IMR-90 (cell line): ENCODE measurements around the gene STRA8. TPM values are rescaled to one million over a fixed set of nuclear protein-coding genes. Genes with fewer than 3 reads are reported as not detected.

ENCODE experiments used
- ATAC-seq: fragments of 200-7000 bp; cut with Tn5 transposase; 2 replicates; pipeline ENCODE4 v1.9.1; 2020; ENCODE audit warnings: low read depth, mild to moderate bottlenecking, moderate library complexity
- BruUV-seq: library from RNA; stranded (reverse); fragments of 400-500 nt; replicated peaks from 2 replicates; lab custom pipeline; 2021; lab: Mats Ljungman, UMichigan
- CTCF ChIA-PET: fragments of 300-600 bp; formaldehyde crosslinking; extraction: SDS; loops from one replicate; lab custom pipeline; 2021; ENCODE audit warnings: antibody characterized with exemption; lab: Yijun Ruan, JAX
- POLR2A ChIA-PET: fragments of 300-600 bp; sonication (Branson Sonifier 250); formaldehyde crosslinking; loops from one replicate; lab custom pipeline; 2022; ENCODE audit warnings: antibody characterized with exemption; ENCODE audit not compliant: unreplicated experiment; lab: Charles Lee
- DNase-seq: peaks from one replicate; pipeline ENCODE4 v3.0.0; 2013
- H2AFZ ChIP-seq: replicated peaks from 2 replicates; pipeline ENCODE3; 2013; ENCODE audit warnings: low read length, mild to moderate bottlenecking; ENCODE audit not compliant: poor library complexity
- H2AK5ac ChIP-seq: 2 replicates; pipeline ENCODE4 v1.6.1; 2013; ENCODE audit warnings: low read depth, low read length, inconsistent platforms
- H2AK9ac ChIP-seq: replicated peaks from 2 replicates; pipeline ENCODE3; 2013; ENCODE audit warnings: mild to moderate bottlenecking, low read depth, low read length, moderate library complexity; ENCODE audit not compliant: poor library complexity
- H2BK120ac ChIP-seq: 2 replicates; pipeline ENCODE4 v1.6.1; 2013; ENCODE audit warnings: low read depth, low read length, inconsistent platforms
- H2BK15ac ChIP-seq: 3 replicates; pipeline ENCODE4 v1.6.1; 2013; ENCODE audit warnings: low read depth, low read length, inconsistent platforms
- H2BK20ac ChIP-seq: 2 replicates; pipeline ENCODE4 v1.6.1; 2013; ENCODE audit warnings: low read depth, mild to moderate bottlenecking, inconsistent platforms, low read length, moderate library complexity
- H2BK5ac ChIP-seq: 2 replicates; pipeline ENCODE4 v1.6.1; 2013; ENCODE audit warnings: mild to moderate bottlenecking, low read depth, low read length, inconsistent platforms; ENCODE audit not compliant: poor library complexity, severe bottlenecking
- H3K14ac ChIP-seq: replicated peaks from 2 replicates; pipeline ENCODE4 v1.6.1; 2013; ENCODE audit warnings: low read depth, low read length, inconsistent platforms
- H3K18ac ChIP-seq: 2 replicates; pipeline ENCODE4 v1.6.1; 2013; ENCODE audit warnings: low read depth, low read length, control low read depth
- H3K23ac ChIP-seq: 2 replicates; pipeline ENCODE4 v1.6.1; 2013; ENCODE audit warnings: low read depth, low read length, inconsistent platforms
- H3K27ac ChIP-seq: 2 replicates; pipeline ENCODE4 v1.5.1; 2013; ENCODE audit warnings: mild to moderate bottlenecking, control low read depth, low read length; ENCODE audit not compliant: insufficient read depth
- H3K27me3 ChIP-seq: 2 replicates; pipeline ENCODE4 v1.6.1; 2013; ENCODE audit warnings: low read length; ENCODE audit not compliant: control insufficient read depth, insufficient read depth
- H3K36me3 ChIP-seq: 2 replicates; pipeline ENCODE4 v1.6.1; 2013; ENCODE audit warnings: low read length, mixed read lengths; ENCODE audit not compliant: control insufficient read depth, insufficient read depth
- H3K4ac ChIP-seq: 2 replicates; pipeline ENCODE4 v1.6.1; 2013; ENCODE audit warnings: low read depth, low read length, inconsistent platforms
- H3K4me1 ChIP-seq: 2 replicates; pipeline ENCODE4 v1.6.1; 2013; ENCODE audit warnings: low read length, mixed read lengths; ENCODE audit not compliant: control insufficient read depth, insufficient read depth
- H3K4me2 ChIP-seq: 2 replicates; pipeline ENCODE4 v1.6.1; 2013; ENCODE audit warnings: low read depth, mild to moderate bottlenecking, control low read depth, low read length, moderate library complexity
- H3K4me3 ChIP-seq: 2 replicates; pipeline ENCODE4 v1.5.1; 2013; ENCODE audit warnings: low read depth, mild to moderate bottlenecking, control low read depth, low read length, moderate library complexity; ENCODE audit not compliant: insufficient read depth
- H3K56ac ChIP-seq: 2 replicates; pipeline ENCODE4 v1.6.1; 2013; ENCODE audit warnings: low read length, inconsistent platforms; ENCODE audit not compliant: insufficient read depth; ENCODE audit errors: extremely low read depth
- H3K79me1 ChIP-seq, 2 experiments: 2 replicates each; pipeline ENCODE4 v1.6.1; 2013; ENCODE audit warnings: low read length in 2 of 2, inconsistent platforms in 1 of 2, low read depth in 1 of 2
- H3K9ac ChIP-seq: 2 replicates; pipeline ENCODE4 v1.6.1; 2013; ENCODE audit warnings: low read depth, low read length, control low read depth
- H3K9me1 ChIP-seq: 2 replicates; pipeline ENCODE4 v1.6.1; 2013; ENCODE audit warnings: low read length, inconsistent platforms; ENCODE audit not compliant: insufficient read depth
- H3K9me3 ChIP-seq: 2 replicates; pipeline ENCODE4 v1.6.1; 2013; ENCODE audit warnings: low read length; ENCODE audit not compliant: control insufficient read depth, insufficient read depth
- H4K20me1 ChIP-seq: 2 replicates; pipeline ENCODE4 v1.6.1; 2013; ENCODE audit warnings: low read length, inconsistent platforms; ENCODE audit not compliant: insufficient read depth
- H4K5ac ChIP-seq: 2 replicates; pipeline ENCODE4 v1.6.1; 2013; ENCODE audit warnings: mild to moderate bottlenecking, low read depth, low read length, control low read depth
- H4K8ac ChIP-seq, 2 experiments: 2 replicates each; pipeline ENCODE4 v1.6.1; 2013; ENCODE audit warnings: low read depth in 2 of 2, low read length in 2 of 2, control low read depth in 1 of 2, inconsistent platforms in 1 of 2
- H4K91ac ChIP-seq: 2 replicates; pipeline ENCODE4 v1.6.1; 2013; ENCODE audit warnings: low read depth, low read length, inconsistent platforms; ENCODE audit not compliant: insufficient read depth
- BHLHE40 ChIP-seq: fragments of 150-350 bp; IDR thresholded peaks from 2 replicates; pipeline ENCODE4 v1.6.1; 2016; ENCODE audit warnings: mild to moderate bottlenecking, low read depth, low read length
- CEBPB ChIP-seq: IDR thresholded peaks from 2 replicates; pipeline ENCODE4 v1.6.1; 2012; ENCODE audit warnings: low read depth, low read length, improper control_type of control experiment
- CHD1 ChIP-seq: IDR thresholded peaks from 2 replicates; pipeline ENCODE4 v1.6.1; 2012; ENCODE audit warnings: low read depth, low read length, improper control_type of control experiment
- FOS ChIP-seq: fragments of 150-350 bp; IDR thresholded peaks from 2 replicates; pipeline ENCODE4 v1.6.1; 2016; ENCODE audit warnings: low read depth, low read length
- MAFK ChIP-seq: IDR thresholded peaks from 2 replicates; pipeline ENCODE4 v1.6.1; 2012; ENCODE audit warnings: low read depth, low read length, improper control_type of control experiment
- MAZ ChIP-seq: IDR thresholded peaks from 2 replicates; pipeline ENCODE4 v1.6.1; 2012; ENCODE audit warnings: low read depth, mild to moderate bottlenecking, low read length, improper control_type of control experiment, moderate library complexity, borderline replicate concordance
- MXI1 ChIP-seq: IDR thresholded peaks from 2 replicates; pipeline ENCODE4 v1.6.1; 2012; ENCODE audit warnings: low read depth, mild to moderate bottlenecking, low read length, moderate library complexity, borderline replicate concordance
- NFE2L2 ChIP-seq: fragments of 150-350 bp; IDR thresholded peaks from 2 replicates; pipeline ENCODE4 v1.6.1; 2016; ENCODE audit warnings: low read depth, mild to moderate bottlenecking, low read length
- POLR2A ChIP-seq: IDR thresholded peaks from 2 replicates; pipeline ENCODE4 v1.6.1; 2012; ENCODE audit warnings: mild to moderate bottlenecking, low read depth, low read length
- RAD21 ChIP-seq: IDR thresholded peaks from 2 replicates; pipeline ENCODE4 v1.6.1; 2012; ENCODE audit warnings: low read length, improper control_type of control experiment
- RCOR1 ChIP-seq: IDR thresholded peaks from 2 replicates; pipeline ENCODE4 v1.6.1; 2012; ENCODE audit warnings: mild to moderate bottlenecking, low read length, improper control_type of control experiment; ENCODE audit not compliant: insufficient replicate concordance
- RFX5 ChIP-seq: IDR thresholded peaks from 2 replicates; pipeline ENCODE4 v1.8.0; 2012; ENCODE audit warnings: low read depth, mild to moderate bottlenecking, low read length, moderate library complexity
- SMC3 ChIP-seq: fragments of 150-350 bp; IDR thresholded peaks from 2 replicates; pipeline ENCODE4 v1.6.1; 2016; ENCODE audit warnings: low read depth, mild to moderate bottlenecking, antibody characterized with exemption, low read length, moderate library complexity
- WGBS, 2 experiments: methylation state at CpG; one replicate each; pipeline versions ENCODE4 v1.1.5 to v1.1.7; 2013; ENCODE audit warnings: missing lambda C conversion rate in 2 of 2; ENCODE audit not compliant: insufficient read length in 1 of 2; ENCODE audit errors: extremely low coverage in 2 of 2; 5-methylcytosine and 5-hydroxymethylcytosine counted together
- dilution Hi-C: fragments of 300-500 bp; cut with HindIII; formaldehyde crosslinking; loops from one replicate; pipeline ENCODE4 v1.14.3; 2018; ENCODE audit warnings: low sequenced_read_pairs; ENCODE audit not compliant: unreplicated experiment
- in situ Hi-C: fragments of 300-500 bp; cut with MboI; formaldehyde crosslinking; loops from 3 replicates; pipeline ENCODE4 v1.14.3; 2019; ENCODE audit warnings: low sequenced_read_pairs, inconsistent platforms, mixed read lengths
- intact Hi-C: fragments of 100-400 bp; cut with micrococcal nuclease; formaldehyde crosslinking; loops from 2 replicates; pipeline ENCODE4 v1.10.0; 2022
- polyA plus RNA-seq, 3 experiments: library from polyadenylated mRNA; depleted of rRNA; stranded (reverse); fragments of >200 nt; gene quantifications; 2 replicates each; pipeline ENCODE4 v1.2.3, GENCODE V29; 2012; ENCODE audit warnings: low replicate concordance in 1 of 3
- total RNA-seq: library from RNA; depleted of rRNA; stranded (reverse); fragments of >200 nt; gene quantifications from 2 replicates; pipeline ENCODE4 v1.2.3, GENCODE V29; 2012
- TF ChIP-seq, protein P1 (sequence below): conservative IDR thresholded peaks from 2 replicates; pipeline ENCODE4 v1.5.1; 2012; ENCODE audit warnings: mild to moderate bottlenecking, low read depth, low read length, improper control_type of control experiment
- TF ChIP-seq, protein P2 (sequence below): fragments of 150-350 bp; IDR thresholded peaks from 2 replicates; pipeline ENCODE4 v1.6.1; 2016; ENCODE audit warnings: low read depth, mild to moderate bottlenecking, low read length, moderate library complexity, borderline replicate concordance
- TF ChIP-seq, protein P3 (sequence below): fragments of 150-350 bp; IDR thresholded peaks from 2 replicates; pipeline ENCODE4 v1.6.1; 2017; ENCODE audit warnings: mild to moderate bottlenecking, antibody characterized with exemption, low read length, low read depth

STRA8 gene
- total and polyA plus RNA-seq, 2 of the 4 experiments (the other 2 are of a cell fraction), result not detected

DNA sequence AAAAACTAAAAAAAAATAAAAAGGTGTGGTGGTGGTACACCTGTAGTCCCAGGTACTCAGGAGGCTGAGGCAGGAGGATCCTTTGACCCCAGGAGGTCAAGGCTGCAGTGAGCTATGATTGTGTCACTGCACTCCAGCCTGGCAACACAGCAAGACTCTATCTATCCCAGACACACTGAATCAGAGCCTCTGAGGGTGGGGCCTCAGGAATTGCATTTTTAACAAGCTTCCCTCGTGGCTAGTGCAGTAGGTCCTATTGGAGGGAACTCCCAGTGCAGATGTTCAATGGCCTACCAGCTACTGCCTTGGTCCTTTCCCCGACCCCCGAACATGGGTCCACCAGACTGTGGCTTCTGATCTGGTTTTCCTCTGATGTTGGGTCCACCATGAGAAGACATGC is 14.9 kb downstream of the STRA8 start:
- no peak overlapping the region for H3K23ac ChIP-seq
- no peaks in the 10 kb centered on the region for H4K20me1 ChIP-seq
- H3K9me3 ChIP-seq, result no peaks in the 10 kb centered on the region
- H3K4me1 ChIP-seq, result no peaks in the 10 kb centered on the region
- dilution Hi-C loops (no loop called here), intact Hi-C loops (no loop called here), in situ Hi-C loops (no loop called here)
- DNase-seq (no peak), ATAC-seq (no peak)
- no peak for TF ChIP-seq POLR2A
- TF ChIP-seq RCOR1, result no peak
- TF ChIP-seq MXI1, result no peak
- TF ChIP-seq, protein P1, sequence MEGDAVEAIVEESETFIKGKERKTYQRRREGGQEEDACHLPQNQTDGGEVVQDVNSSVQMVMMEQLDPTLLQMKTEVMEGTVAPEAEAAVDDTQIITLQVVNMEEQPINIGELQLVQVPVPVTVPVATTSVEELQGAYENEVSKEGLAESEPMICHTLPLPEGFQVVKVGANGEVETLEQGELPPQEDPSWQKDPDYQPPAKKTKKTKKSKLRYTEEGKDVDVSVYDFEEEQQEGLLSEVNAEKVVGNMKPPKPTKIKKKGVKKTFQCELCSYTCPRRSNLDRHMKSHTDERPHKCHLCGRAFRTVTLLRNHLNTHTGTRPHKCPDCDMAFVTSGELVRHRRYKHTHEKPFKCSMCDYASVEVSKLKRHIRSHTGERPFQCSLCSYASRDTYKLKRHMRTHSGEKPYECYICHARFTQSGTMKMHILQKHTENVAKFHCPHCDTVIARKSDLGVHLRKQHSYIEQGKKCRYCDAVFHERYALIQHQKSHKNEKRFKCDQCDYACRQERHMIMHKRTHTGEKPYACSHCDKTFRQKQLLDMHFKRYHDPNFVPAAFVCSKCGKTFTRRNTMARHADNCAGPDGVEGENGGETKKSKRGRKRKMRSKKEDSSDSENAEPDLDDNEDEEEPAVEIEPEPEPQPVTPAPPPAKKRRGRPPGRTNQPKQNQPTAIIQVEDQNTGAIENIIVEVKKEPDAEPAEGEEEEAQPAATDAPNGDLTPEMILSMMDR, result no peak
- TF ChIP-seq, protein P2, sequence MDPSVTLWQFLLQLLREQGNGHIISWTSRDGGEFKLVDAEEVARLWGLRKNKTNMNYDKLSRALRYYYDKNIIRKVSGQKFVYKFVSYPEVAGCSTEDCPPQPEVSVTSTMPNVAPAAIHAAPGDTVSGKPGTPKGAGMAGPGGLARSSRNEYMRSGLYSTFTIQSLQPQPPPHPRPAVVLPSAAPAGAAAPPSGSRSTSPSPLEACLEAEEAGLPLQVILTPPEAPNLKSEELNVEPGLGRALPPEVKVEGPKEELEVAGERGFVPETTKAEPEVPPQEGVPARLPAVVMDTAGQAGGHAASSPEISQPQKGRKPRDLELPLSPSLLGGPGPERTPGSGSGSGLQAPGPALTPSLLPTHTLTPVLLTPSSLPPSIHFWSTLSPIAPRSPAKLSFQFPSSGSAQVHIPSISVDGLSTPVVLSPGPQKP, result no peak
- no peak for TF ChIP-seq MAZ
- TF ChIP-seq RFX5, result no peak
- TF ChIP-seq, protein P3, sequence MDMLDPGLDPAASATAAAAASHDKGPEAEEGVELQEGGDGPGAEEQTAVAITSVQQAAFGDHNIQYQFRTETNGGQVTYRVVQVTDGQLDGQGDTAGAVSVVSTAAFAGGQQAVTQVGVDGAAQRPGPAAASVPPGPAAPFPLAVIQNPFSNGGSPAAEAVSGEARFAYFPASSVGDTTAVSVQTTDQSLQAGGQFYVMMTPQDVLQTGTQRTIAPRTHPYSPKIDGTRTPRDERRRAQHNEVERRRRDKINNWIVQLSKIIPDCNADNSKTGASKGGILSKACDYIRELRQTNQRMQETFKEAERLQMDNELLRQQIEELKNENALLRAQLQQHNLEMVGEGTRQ, result no peak
- TF ChIP-seq FOS, result no peak
- no peak for TF ChIP-seq RAD21
- TF ChIP-seq BHLHE40, result no peak
- TF ChIP-seq CEBPB, result no peak
- TF ChIP-seq MAFK, result no peak
- no peak for TF ChIP-seq NFE2L2
- TF ChIP-seq CHD1, result no peak
- no peak for TF ChIP-seq SMC3
- no peak overlapping the region for H3K9ac ChIP-seq
- no peak overlapping the region for H3K14ac ChIP-seq
- 88% methylated on average over 3 of the region's 3 CpGs; no CpG with 5 or more reads in 1 of the 2 experiments for WGBS, 2 experiments
- H3K27me3 ChIP-seq, result peaks cover 5% of the 10 kb centered on the region; the same call in 1 of the 2 replicates
- POLR2A ChIA-PET, result no interaction called here
- no peak overlapping the region for H3K18ac ChIP-seq
- H3K4ac ChIP-seq, result no peak overlapping the region
- H4K5ac ChIP-seq, result no peak overlapping the region
- H4K91ac ChIP-seq, result no peak overlapping the region
- no peak overlapping the region for H2BK5ac ChIP-seq
- no peak overlapping the region for H2BK15ac ChIP-seq
- H4K8ac ChIP-seq, result no peak overlapping the region
- BruUV-seq, result no TSS peak
- no peaks in the 10 kb centered on the region for H3K36me3 ChIP-seq
- H3K56ac ChIP-seq, result no peak overlapping the region
- no peaks in the 10 kb centered on the region; the same call in none of the 2 replicates for H3K9me1 ChIP-seq
- no peak overlapping the region for H2AK5ac ChIP-seq
- no peak overlapping the region for H2BK20ac ChIP-seq
- H3K79me1 ChIP-seq, result no peaks in the 10 kb centered on the region
- H2AK9ac ChIP-seq, result no peak overlapping the region
- CTCF ChIA-PET, result no interaction called here
- H2AFZ ChIP-seq, result no peak overlapping the region
- no peak overlapping the region for H2BK120ac ChIP-seq
- H3K4me3 ChIP-seq, result no peak overlapping the region
- H3K27ac ChIP-seq, result no peak overlapping the region
- no peak overlapping the region for H3K4me2 ChIP-seq
